Measurements from ENCODE around the gene ANKRD13B.

DNA sequence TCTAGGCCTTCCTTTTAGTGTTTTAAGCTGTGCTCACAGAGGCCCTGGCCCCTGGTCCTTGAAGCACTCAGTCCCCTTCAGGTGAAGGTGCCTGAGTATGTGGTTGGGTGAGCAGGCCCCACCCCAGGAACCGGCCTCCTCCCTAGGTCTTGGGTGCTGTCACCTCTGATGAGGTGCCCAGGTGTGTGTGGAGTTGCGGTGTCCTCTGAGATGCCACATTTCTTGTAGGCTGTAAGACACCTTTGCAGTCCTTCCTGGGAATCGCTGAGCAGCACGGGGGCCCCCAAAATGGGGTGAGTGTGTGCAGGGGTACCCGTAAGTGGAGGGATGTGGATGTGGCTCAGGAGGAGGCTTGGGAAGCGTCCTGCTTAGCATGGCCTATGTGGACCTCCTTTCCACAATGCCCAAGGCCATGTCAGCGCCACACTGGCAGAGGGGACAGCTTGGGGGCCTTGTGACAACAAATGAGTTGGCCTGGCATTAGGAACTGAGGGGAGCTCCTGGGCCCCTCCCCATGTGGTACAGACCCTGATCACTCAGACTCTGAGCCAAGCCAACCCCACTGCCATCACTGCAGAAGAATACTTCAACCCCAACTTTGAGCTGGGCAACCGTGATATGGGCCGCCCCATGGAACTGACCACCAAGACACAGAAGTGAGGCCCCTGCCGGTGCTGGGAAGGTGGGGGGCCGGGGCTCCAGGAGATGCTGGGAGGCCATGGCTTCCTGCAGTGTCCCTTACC, 18.6 kb downstream of the ANKRD13B start:
- TF ChIP-seq, protein P1, sequence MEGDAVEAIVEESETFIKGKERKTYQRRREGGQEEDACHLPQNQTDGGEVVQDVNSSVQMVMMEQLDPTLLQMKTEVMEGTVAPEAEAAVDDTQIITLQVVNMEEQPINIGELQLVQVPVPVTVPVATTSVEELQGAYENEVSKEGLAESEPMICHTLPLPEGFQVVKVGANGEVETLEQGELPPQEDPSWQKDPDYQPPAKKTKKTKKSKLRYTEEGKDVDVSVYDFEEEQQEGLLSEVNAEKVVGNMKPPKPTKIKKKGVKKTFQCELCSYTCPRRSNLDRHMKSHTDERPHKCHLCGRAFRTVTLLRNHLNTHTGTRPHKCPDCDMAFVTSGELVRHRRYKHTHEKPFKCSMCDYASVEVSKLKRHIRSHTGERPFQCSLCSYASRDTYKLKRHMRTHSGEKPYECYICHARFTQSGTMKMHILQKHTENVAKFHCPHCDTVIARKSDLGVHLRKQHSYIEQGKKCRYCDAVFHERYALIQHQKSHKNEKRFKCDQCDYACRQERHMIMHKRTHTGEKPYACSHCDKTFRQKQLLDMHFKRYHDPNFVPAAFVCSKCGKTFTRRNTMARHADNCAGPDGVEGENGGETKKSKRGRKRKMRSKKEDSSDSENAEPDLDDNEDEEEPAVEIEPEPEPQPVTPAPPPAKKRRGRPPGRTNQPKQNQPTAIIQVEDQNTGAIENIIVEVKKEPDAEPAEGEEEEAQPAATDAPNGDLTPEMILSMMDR (conservative IDR thresholded peaks at IDR 0.05) = no peak
- no peak for TF ChIP-seq ZFX (IDR thresholded peaks at IDR 0.05)
